ENCODE data around the gene ADGRV1.

ADGRV1 gene

DNA sequence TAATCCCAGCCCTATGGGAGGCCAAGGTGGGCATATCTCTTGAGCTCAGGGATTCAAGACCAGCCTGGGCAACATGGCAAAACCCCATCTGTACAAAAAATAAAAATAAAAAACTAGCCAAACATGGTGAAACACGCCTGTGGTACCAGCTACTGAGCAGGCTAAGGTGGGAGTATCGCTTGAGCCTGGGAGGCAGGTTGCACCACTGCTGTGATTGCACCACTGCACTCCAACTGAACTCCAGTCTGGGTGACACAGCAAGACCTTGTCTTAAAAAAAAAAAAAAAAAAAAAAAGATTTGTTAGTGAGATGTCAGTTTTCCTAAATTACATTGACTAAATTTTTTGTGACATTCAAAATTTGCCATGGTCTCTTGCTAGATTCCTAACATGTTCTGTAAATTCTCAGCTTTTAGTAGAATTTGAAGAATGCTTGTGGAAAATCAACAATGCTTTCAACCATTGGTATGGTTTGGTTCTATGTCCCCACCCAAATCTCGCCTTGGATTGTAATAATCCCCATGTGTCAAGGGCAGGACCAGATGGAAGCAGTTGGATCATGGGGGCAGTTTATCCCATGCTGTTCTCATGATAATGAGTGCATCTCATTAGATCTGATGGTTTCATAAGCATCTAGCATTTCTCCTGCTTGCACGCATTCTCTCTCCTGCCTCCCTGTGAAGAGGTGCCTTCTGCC lies 588.5 kb downstream of the ADGRV1 start:
- no peak for FAIRE-seq

DNA sequence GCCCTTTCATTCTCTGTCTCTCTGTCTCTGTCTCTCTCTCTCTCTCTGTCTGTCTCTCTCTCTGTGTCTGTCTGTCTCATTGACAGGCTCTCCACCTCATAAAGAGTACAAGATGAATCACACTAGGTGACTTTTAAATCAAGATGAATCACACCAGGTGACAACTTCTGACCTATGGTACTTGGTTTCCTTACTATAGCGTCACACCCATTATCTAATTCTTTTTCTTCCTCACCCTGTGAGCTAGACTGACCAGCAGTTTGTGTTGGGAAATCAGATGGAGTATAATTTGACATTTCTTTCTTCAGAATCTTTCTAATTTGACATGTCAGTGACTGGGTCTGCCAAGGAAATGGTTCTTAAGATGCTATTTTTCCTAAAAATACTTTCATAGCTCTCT lies 591.6 kb downstream of the ADGRV1 start:
- peak; percentile 99 for FAIRE-seq

- no peak for FAIRE-seq
Measured at GRCh38 chr5:91150636-91151035, 592.0 kb downstream of the ADGRV1 start.

DNA sequence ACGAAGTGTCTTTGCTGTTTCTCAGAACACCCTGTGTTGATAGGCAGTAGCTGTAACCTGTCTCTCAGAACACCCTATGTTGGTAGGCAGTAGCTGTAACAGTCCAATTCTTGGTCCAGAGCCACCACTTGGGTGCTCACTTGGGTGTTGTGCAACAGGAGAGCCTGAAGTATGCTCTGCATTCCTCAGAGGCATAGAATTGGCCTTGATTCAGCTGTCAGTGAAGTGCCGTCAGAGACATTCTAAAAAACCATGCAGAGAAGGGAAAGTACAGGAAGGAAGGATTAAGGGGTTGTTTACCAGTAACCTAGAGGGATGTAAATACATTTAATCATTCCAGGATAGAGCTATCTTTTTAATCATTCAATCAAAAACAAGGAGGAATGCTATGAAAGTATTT lies 593.4 kb downstream of the ADGRV1 start:
- no peak for FAIRE-seq

GRCh38 chr5:91154338-91154737 lies 595.7 kb downstream of the ADGRV1 start:
- FAIRE-seq, result no peak

DNA sequence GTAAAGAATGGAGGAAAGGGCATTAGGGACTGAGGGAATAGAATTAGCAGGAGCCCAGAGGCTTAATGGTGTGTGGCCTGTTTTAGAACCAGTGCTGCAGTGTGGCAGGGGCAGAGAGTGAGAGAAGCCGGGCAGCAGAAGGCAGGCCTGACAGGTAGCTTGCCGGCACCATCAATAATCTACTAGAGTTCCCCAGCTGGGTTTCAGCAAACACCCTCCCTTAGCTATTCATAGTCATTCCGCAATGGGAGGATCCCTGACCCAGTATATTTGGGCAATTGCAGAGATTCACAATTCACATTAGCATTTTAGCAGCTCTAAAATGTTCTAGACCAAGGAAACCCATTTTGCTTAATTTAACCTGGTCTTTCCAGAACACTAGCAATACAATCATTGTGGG lies 596.7 kb downstream of the ADGRV1 start:
- FAIRE-seq, result no peak

DNA sequence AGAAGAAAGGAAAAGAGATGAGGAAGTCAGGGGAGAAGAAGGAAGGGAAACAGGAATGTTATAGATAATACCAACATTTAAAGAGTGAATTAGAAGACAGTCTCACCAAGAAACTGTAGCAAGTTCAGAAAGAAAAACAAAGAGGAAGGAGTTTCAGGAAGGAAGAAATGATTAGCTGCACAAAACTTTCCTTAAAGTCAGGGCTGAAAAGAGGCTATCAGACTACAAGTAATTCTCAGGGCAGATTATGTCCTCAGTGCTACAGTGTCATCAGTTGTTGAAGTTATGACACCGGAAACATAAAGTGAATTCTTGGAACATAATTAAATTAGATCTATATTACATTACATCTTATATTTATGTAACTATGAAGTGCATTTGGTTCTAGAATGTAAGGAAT lies 597.6 kb downstream of the ADGRV1 start:
- no peak for FAIRE-seq

DNA sequence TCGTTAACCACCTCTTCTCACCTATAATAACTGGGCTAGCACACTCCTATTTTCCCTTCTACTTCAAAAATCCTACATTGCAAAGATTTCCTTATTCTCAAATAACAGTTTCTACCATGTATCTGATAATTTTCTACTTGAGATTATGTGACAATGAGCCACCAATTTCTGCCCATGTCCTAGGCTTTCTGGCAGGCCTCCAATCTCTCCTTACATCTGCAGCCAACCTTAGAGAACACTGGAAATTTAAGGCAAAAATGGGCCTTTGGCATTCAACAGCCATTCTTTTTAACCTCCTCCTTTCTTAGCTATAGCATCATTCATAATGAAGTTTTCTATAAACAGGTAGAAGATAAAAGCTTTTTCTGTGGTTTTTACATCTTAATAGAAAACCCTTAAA lies 599.4 kb downstream of the ADGRV1 start:
- FAIRE-seq, result no peak

GRCh38 chr5:91159647-91160046 lies 601.0 kb downstream of the ADGRV1 start:
- no peak for FAIRE-seq

- FAIRE-seq, result no peak
Measured at GRCh38 chr5:91160714-91161285, 602.2 kb downstream of the ADGRV1 start.

DNA sequence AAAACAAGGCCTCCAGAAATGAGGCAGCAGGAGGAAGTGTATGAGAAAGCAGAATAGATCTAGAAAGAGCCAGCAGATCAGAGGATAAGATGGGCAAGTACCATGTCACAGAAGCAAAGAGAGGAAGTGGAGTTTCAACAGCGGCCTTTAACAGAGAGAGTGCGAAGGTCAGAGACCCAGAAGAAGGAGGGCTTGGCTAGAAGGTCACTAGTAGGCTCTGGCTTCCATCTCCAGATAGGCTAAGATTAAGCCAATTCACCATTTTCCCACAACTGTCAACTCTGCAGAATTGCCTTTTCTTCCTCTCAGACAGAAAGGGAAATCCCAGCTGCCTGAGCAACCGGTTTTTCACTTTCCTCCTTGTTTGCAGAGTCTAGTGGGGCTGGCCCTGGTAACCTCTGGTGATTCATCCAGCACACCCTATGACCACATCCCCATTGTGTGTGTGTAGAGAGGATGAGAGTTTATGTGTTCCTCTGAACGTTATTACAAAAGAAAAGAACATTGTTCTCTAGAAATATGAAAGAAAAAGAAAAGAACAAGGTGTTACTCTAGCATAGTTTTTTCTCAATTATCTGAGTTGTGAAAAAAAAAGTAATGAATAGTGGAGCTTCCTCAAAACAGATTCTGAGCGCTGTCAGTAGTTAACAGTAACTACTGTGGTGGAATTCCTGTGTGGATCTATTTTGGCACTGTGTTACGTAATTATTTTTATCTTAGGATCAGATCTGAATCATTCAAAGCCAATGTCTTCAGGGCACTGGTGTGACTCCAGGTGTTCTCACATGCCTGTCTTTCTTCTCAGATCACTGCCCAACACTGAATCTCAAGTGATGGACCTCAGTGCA lies 604.2 kb downstream of the ADGRV1 start:
- FAIRE-seq, result peak; percentile 58

- FAIRE-seq, result no peak
Measured at GRCh38 chr5:91164424-91164823, 605.8 kb downstream of the ADGRV1 start.

DNA sequence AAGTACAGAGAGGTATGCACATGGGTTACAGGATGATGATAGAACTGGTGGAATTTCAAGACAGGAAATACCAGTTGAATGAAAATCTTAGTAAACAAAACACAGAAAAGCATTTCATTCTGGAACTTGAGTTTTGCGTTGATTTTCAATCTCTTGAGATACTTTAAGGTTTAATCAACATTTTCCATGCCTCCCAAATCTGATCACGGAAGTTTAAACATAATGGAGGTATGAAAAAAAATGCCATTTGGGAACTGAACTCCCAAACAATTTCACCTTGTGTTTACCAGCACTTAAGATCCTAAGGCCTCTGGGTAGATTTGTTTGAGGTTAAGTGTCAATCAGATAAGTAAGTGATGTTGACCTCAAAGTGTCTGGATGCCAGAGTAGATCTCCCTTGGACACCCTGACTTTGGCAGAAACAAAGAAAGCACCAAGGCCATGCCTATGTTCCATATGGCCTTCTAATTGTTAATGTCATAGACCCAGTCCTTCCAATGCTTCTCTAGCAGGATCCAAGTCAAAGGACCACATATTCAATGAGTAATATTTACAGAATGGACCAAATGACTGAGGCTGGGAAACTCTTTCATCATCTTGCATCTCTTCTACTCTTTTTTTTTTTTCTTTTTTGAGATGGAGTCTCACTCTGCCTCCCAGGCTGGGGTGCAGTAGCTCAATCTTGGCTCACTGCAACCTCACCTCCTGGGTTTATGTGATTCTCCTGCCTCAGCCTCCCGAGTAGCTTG lies 607.6 kb downstream of the ADGRV1 start:
- FAIRE-seq, result no peak

DNA sequence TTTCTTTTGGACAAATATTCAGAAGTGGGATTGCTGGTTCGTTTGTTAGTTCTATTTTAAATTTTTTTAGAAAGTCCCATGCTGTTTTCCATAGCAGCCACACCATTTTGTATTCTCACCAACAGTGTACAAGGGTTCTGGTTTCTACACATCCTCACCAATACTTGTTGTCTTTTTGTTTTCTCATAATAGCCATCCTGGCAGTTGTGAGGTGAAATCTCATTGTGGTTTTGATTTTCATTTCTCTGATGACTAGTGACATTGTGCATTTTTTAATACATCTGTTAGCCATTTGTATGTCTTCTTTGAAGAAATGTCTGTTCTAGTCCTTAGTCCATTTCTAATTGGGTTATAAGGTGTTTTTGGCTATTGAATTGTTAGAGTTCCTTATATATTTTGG lies 610.3 kb downstream of the ADGRV1 start:
- no peak for FAIRE-seq

DNA sequence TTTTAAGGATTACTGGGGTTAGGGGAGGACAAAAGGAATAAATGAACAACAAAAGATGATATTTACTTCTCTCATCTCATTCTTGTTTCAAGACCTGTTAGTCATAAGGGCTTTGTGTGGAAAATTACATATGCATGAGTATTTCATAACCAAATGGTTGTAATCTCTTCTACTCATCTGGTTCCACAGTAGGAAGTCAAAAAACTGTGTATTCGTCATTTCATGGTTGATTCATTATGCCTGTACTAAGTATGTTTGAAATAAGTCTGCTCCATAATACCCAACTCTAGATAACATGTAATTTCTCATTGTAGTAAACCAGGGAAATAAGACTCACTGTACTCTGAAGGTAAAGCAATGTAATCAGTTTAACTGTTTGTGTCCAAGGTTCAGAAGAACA lies 611.7 kb downstream of the ADGRV1 start:
- no peak for FAIRE-seq

DNA sequence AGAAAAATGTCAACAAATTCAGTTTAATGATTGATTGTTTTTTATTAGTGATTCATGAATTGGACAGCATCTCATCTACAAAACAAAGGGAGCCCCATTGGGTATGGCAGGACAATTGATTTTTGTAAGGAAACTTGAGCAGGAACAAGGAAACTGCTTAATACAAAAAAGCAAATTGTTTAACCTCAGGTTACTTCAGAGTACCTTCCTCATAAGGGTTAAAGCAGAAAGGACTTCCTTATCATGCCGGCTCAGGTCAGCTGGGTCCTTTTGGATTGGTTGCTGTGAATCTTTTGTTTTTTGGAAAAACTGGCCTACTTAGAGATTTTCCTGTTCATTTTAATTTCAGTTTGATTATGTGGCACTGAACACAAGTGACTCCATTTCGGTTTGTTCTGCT lies 612.7 kb downstream of the ADGRV1 start:
- FAIRE-seq, result no peak

- no peak for FAIRE-seq
Measured at GRCh38 chr5:91174396-91174795, 615.8 kb downstream of the ADGRV1 start.

GRCh38 chr5:91175708-91176107 lies 617.1 kb downstream of the ADGRV1 start:
- no peak for FAIRE-seq

DNA sequence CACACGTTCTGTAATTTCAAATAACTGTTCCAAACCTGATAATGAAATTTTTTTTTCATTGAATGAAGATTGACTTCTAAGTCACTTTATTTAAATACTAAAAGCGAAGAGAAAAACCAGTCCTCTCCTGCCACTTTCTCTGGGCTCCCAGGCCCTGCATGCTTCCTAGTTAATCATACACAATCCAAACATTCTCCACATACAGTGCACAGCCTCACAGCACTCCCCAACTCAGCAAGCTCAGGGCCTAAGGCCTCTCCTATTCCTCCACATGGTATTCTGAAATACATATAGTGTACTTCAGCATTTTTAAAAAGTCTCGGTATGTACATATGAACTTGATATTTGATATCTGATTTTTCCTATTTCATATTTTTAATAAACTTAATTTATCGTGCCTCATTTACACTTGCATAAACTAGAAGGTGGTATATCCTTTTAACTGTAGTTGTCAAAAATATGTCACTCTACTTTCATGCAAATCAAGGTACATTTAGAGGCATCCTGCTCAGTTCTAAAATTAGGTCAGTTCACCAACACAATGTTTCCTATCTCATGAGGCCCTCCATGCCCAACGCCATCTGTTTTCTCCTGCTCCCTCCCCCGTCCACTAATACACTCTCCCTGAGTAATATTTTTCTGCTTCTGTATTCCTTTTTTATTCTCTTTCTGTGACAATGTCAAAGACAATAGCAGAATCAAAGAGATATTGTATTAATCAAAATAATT lies 617.9 kb downstream of the ADGRV1 start:
- no peak for FAIRE-seq

DNA sequence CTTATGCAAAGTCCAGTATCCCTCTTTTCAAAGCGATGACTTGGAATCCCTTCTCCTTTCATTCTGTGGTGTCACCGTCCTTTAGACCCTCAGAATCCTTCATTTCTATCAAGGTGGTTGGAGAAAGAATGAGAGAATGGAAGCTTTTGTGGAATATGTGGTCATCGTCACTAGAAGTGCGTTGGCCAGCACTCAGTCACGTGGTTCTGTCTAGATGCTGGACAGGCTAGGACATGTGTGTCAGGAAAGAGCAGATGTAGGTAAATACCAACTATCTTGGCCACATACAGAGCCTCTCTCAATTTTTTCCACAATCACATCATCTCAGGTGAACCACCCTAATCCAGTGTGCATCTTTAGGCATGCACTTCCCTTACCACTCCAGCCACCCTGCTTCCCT lies 618.5 kb downstream of the ADGRV1 start:
- no peak for FAIRE-seq

GRCh38 chr5:91177639-91178038 lies 619.0 kb downstream of the ADGRV1 start:
- no peak for FAIRE-seq

- FAIRE-seq, result no peak
Measured at GRCh38 chr5:91178461-91178860, 619.9 kb downstream of the ADGRV1 start.

- FAIRE-seq, result peak; percentile 85
Measured at GRCh38 chr5:91179018-91179417, 620.4 kb downstream of the ADGRV1 start.

All from endometrium (tissue), 2 donors.